ENCODE data around the gene NUP93. TPM values are rescaled to one million over a fixed set of nuclear protein-coding genes. Genes with fewer than 3 reads are reported as not detected.
A peak's percentile ranks its signal among the peaks of the same experiment; 100 is the strongest.

The NUP93 gene
- total RNA-seq, 1 experiment from 2014 or later = 60.2 TPM

DNA sequence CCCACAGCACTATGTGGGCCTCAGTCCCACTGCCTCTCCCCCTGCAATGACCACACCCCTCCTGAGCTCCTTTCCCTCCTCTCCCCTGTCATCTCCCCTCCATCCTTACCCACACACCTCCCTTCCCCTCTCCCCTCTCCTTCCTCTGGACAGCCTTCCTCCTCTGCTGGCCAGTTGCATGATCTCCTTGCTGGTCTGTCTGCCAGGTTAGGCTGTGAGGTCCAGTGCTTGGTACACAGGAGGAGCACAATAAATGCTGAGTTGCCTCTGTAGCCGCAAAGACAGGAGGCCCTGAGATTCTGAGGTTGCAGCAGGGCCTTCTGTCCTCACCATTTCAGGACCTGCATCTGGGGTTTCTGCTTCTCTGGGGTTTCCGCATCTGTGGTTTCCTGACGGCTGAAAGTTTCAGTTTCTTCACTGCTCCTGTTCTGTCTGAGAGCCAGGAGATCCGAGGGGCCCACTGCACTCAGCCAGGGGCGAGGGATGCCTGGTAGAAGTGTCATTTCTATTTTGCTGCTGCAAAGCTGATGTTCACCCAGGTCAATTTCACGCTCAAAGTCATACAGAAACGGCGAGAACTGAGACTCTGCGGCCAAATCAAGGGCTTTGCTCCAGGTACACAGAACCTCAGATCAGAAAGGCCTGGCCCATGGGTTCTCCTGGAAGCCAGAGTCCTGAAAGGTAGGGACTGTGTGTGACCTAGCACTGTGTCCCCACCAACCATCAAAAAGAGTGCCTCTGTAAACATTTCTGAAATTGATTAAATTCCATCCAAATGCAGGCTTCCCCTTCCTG, 130.5 kb downstream of the NUP93 start:
- BruUV-seq (replicated peaks) = no TSS peak
- no peak for DNase-seq (ENCODE audit: unreplicated experiment)
- Mint-ChIP-seq H3K36me3 (ENCODE audit: insufficient read depth, unreplicated experiment) (no peaks in the 10 kb centered on the region), H3K27ac (ENCODE audit: low read depth, unreplicated experiment) (peak overlapping the region; percentile 91), H3K4me1 (ENCODE audit: insufficient read depth, unreplicated experiment) (peaks cover 6% of the 10 kb centered on the region), H3K9me3 (ENCODE audit: unreplicated experiment) (no peaks in the 10 kb centered on the region), H3K4me3 (ENCODE audit: unreplicated experiment) (no peak overlapping the region), H3K27me3 (ENCODE audit: insufficient read depth, unreplicated experiment) (no peaks in the 10 kb centered on the region)
- TF ChIP-seq, protein P1, sequence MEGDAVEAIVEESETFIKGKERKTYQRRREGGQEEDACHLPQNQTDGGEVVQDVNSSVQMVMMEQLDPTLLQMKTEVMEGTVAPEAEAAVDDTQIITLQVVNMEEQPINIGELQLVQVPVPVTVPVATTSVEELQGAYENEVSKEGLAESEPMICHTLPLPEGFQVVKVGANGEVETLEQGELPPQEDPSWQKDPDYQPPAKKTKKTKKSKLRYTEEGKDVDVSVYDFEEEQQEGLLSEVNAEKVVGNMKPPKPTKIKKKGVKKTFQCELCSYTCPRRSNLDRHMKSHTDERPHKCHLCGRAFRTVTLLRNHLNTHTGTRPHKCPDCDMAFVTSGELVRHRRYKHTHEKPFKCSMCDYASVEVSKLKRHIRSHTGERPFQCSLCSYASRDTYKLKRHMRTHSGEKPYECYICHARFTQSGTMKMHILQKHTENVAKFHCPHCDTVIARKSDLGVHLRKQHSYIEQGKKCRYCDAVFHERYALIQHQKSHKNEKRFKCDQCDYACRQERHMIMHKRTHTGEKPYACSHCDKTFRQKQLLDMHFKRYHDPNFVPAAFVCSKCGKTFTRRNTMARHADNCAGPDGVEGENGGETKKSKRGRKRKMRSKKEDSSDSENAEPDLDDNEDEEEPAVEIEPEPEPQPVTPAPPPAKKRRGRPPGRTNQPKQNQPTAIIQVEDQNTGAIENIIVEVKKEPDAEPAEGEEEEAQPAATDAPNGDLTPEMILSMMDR (IDR thresholded peaks at IDR 0.05; ENCODE audit: unreplicated experiment) = no peak
- POLR2A ChIA-PET = interaction anchor here (1.6 kb wide), 1 partner anchor 12 kb away, joined by 4 read pairs; no protein-coding TSS in a partner anchor
- intact Hi-C loops (cut with micrococcal nuclease) = no loop called here
- CTCF ChIA-PET = interaction anchor here (0.7 to 0.9 kb wide), 2 partner anchors 92 to 367 kb away, joined by 3 read pairs; no protein-coding TSS in a partner anchor

DNA sequence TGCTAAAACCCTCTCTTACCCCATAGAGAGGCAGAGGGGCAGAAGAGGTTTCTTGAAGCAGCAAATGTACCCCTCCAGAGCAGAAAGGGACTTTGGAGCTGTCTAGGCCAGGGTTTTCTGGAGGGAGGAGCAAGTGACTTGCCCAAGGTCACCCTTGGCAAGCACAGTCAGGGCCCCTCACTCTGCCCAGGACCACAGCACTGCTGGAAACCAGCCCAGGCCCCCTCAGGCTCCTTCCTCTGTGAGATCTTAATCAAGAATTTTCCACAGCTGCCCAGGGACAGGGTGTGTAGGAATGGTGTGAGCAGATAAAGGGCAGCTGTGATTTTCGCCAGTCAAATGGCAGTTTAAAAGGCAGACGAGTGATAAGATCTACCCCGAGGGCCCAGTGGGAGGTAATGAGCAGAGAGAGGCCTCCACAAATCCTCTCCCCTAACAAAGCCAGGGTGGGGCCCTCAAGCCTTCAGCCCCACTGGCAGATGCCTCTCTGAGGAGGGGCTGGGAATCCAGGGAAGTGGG, 131.2 kb downstream of the NUP93 start:
- Mint-ChIP-seq H3K4me1 (ENCODE audit: insufficient read depth, unreplicated experiment) (peaks cover 6% of the 10 kb centered on the region), H3K27ac (ENCODE audit: low read depth, unreplicated experiment) (peak overlapping the region; percentile 91), H3K27me3 (ENCODE audit: insufficient read depth, unreplicated experiment) (no peaks in the 10 kb centered on the region), H3K9me3 (ENCODE audit: unreplicated experiment) (no peaks in the 10 kb centered on the region), H3K36me3 (ENCODE audit: insufficient read depth, unreplicated experiment) (no peaks in the 10 kb centered on the region), H3K4me3 (ENCODE audit: unreplicated experiment) (no peak overlapping the region)
- intact Hi-C loops (cut with micrococcal nuclease) = no loop called here
- DNase-seq (ENCODE audit: unreplicated experiment) = no peak
- POLR2A ChIA-PET = interaction anchor here (0.7 to 1.6 kb wide), 2 partner anchors 13 to 405 kb away, joined by 3 to 4 read pairs; no protein-coding TSS in a partner anchor
- CTCF ChIA-PET = interaction anchor here (0.7 to 1.0 kb wide), 2 partner anchors 68 to 368 kb away, joined by 3 read pairs; no protein-coding TSS in a partner anchor
- no TSS peak for BruUV-seq (replicated peaks)
- TF ChIP-seq, protein P1 (IDR thresholded peaks at IDR 0.05; ENCODE audit: unreplicated experiment) = no peak

DNA sequence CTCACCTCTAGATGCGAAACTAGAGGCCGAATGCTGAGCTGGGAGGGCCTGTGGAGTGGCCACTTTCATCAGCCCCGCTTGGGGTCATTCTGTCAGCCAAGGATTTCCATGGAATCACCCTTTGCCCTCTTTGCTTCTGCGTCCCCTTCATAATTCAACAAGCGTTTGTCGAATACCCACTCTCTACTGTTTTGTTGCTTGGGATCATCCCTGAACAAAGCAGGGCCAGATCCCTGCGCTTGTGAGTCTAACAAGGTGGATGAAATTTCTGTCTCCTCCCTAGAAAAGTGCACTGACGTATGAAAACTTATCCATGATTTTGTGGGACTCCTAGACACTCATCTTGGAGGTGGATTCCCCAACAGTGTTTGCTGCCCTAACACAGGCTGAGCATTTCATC, 131.8 kb downstream of the NUP93 start:
- no peaks in the 10 kb centered on the region for H3K27me3 Mint-ChIP-seq (ENCODE audit: insufficient read depth, unreplicated experiment)
- no peaks in the 10 kb centered on the region for H3K9me3 Mint-ChIP-seq (ENCODE audit: unreplicated experiment)
- TF ChIP-seq, protein P1 (IDR thresholded peaks at IDR 0.05; ENCODE audit: unreplicated experiment) = no peak
- ChIA-PET POLR2A (interaction anchor here (0.7 to 1.6 kb wide), 2 partner anchors 13 to 405 kb away, joined by 3 to 4 read pairs; no protein-coding TSS in a partner anchor), CTCF (interaction anchor here (1.0 kb wide), 1 partner anchor 69 kb away, joined by 3 read pairs; no protein-coding TSS in a partner anchor)
- peak overlapping the region; percentile 91 for H3K27ac Mint-ChIP-seq (ENCODE audit: low read depth, unreplicated experiment)
- BruUV-seq (replicated peaks) = no TSS peak
- no peak overlapping the region for H3K4me3 Mint-ChIP-seq (ENCODE audit: unreplicated experiment)
- intact Hi-C loops (cut with micrococcal nuclease) = no loop called here
- no peak for DNase-seq (ENCODE audit: unreplicated experiment)
- no peaks in the 10 kb centered on the region for H3K36me3 Mint-ChIP-seq (ENCODE audit: insufficient read depth, unreplicated experiment)
- H3K4me1 Mint-ChIP-seq (ENCODE audit: insufficient read depth, unreplicated experiment) = peaks cover 6% of the 10 kb centered on the region

DNA sequence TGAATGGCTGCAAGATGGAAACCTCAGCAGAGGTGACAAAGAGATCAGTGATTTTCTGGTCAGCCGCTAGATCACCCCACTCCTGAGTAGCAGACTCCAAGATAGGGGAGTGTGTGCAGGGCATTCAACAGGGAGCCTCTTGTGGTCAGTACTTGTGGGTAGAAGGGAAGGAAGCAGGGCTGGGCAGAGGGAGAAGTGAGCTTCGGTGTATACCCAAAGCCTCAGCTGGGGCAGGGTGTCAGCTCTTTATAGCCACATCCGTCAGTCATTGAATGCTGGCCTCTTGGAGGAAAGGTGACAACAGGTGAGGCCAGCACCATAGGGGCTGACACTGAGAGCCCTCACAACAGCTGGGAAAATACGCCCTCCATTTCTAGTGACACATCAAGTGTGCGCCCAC, 132.8 kb downstream of the NUP93 start:
- POLR2A ChIA-PET = interaction anchor here (1.5 kb wide), 1 partner anchor 68 kb away, joined by 4 read pairs; no protein-coding TSS in a partner anchor
- Mint-ChIP-seq H3K27ac (ENCODE audit: low read depth, unreplicated experiment) (no peak overlapping the region), H3K4me1 (ENCODE audit: insufficient read depth, unreplicated experiment) (peaks cover 6% of the 10 kb centered on the region), H3K9me3 (ENCODE audit: unreplicated experiment) (no peaks in the 10 kb centered on the region), H3K36me3 (ENCODE audit: insufficient read depth, unreplicated experiment) (no peaks in the 10 kb centered on the region), H3K27me3 (ENCODE audit: insufficient read depth, unreplicated experiment) (no peaks in the 10 kb centered on the region), H3K4me3 (ENCODE audit: unreplicated experiment) (no peak overlapping the region)
- BruUV-seq (replicated peaks) = no TSS peak
- intact Hi-C loops (cut with micrococcal nuclease) = no loop called here
- CTCF ChIA-PET = interaction anchor here (0.6 to 0.7 kb wide), 3 partner anchors 24 to 114 kb away, joined by 3 read pairs; no protein-coding TSS in a partner anchor
- TF ChIP-seq, protein P1 (IDR thresholded peaks at IDR 0.05; ENCODE audit: unreplicated experiment) = no peak
- no peak for DNase-seq (ENCODE audit: unreplicated experiment)

Data from MCF 10A (cell line).